ENCODE data around the gene CACNA2D1. TPM values are rescaled to one million over a fixed set of nuclear protein-coding genes. Genes with fewer than 3 reads are reported as not detected.

Gene CACNA2D1
- polyA plus RNA-seq, 2 of the 4 experiments (the other 2 are of a cell fraction): 18.0 to 32.9 TPM

- no peak for ATAC-seq
- no peak for DNase-seq (ENCODE audit: low read depth in 1 of 2, low spot score in 1 of 2)
- Histone ChIP-seq H3K4me1 (no peaks in the 10 kb centered on the region), H3K9me3 (no peaks in the 10 kb centered on the region), H3K4me3 (no peak overlapping the region), H3K4me2 (no peak overlapping the region), H3K27ac (no peak overlapping the region)
- ChIA-PET CTCF (no interaction called here), POLR2A (no interaction called here)
- WGBS (ENCODE audit: missing lambda C conversion rate): 83% methylated on average over 4 of the region's 4 CpGs
- FAIRE-seq: peak; percentile 36
- TF ChIP-seq MAX (IDR thresholded peaks at IDR 0.05): no peak
- TF ChIP-seq ZSCAN20 (CRISPR knock-in tag; IDR thresholded peaks at IDR 0.05): no peak
- TF ChIP-seq CEBPB (IDR thresholded peaks at IDR 0.05): no peak
- TF ChIP-seq SREBF2 (IDR thresholded peaks at IDR 0.05): no peak
- no peak for TF ChIP-seq NR3C1 (IDR thresholded peaks at IDR 0.05)
Observed at GRCh38 chr7:82087099-82087498, 356.5 kb downstream of the CACNA2D1 start.

GRCh38 chr7:82085116-82085515, 358.5 kb downstream of the CACNA2D1 start:
- H3K4me1 ChIP-seq: no peaks in the 10 kb centered on the region
- POLR2A ChIA-PET: no interaction called here
- ATAC-seq: no peak
- no peak overlapping the region for H3K27ac ChIP-seq
- H3K9me3 ChIP-seq: no peaks in the 10 kb centered on the region
- DNase-seq (ENCODE audit: low read depth in 1 of 2, low spot score in 1 of 2): no peak
- CTCF ChIA-PET: interaction anchor here (0.7 kb wide), 1 partner anchor 18 kb away, joined by 4 read pairs; no protein-coding TSS in a partner anchor
- TF ChIP-seq MAX (IDR thresholded peaks at IDR 0.05) (no peak), HOXA7 (CRISPR knock-in tag; IDR thresholded peaks at IDR 0.05) (no peak), EHF (CRISPR knock-in tag; IDR thresholded peaks at IDR 0.05) (no peak), ATOH8 (CRISPR knock-in tag; IDR thresholded peaks at IDR 0.05; ENCODE audit: low read depth) (no peak)
- no peak overlapping the region for H3K4me2 ChIP-seq
- H3K4me3 ChIP-seq: no peak overlapping the region
- no peak for FAIRE-seq
- 92% methylated on average over 4 of the region's 4 CpGs for WGBS (ENCODE audit: missing lambda C conversion rate)

GRCh38 chr7:82081644-82082224, 361.8 kb downstream of the CACNA2D1 start:
- ATAC-seq: no peak
- no peaks in the 10 kb centered on the region for H3K4me1 ChIP-seq
- no peak for FAIRE-seq
- H3K9me3 ChIP-seq: no peaks in the 10 kb centered on the region
- WGBS (ENCODE audit: missing lambda C conversion rate): 94% methylated on average over 10 of the region's 12 CpGs
- no peak overlapping the region for H3K4me3 ChIP-seq
- no peak overlapping the region for H3K27ac ChIP-seq
- CTCF ChIA-PET: interaction anchor here (1.3 kb wide), 1 partner anchor 124 kb away, joined by 3 read pairs; no protein-coding TSS in a partner anchor
- TF ChIP-seq E2F6 (IDR thresholded peaks at IDR 0.05; ENCODE audit: borderline replicate concordance, low read depth) (no peak), CEBPB (IDR thresholded peaks at IDR 0.05) (no peak), ZSCAN20 (CRISPR knock-in tag; IDR thresholded peaks at IDR 0.05) (no peak), HDAC2 (IDR thresholded peaks at IDR 0.05) (no peak), POLR2AphosphoS2 (conservative IDR thresholded peaks at IDR 0.05; ENCODE audit: low read length) (no peak)
- POLR2A ChIA-PET: no interaction called here
- DNase-seq (ENCODE audit: low read depth in 1 of 2, low spot score in 1 of 2): no peak
- no peak overlapping the region for H3K4me2 ChIP-seq

GRCh38 chr7:82080254-82080927, 363.2 kb downstream of the CACNA2D1 start:
- 86% methylated on average over 4 of the region's 4 CpGs for WGBS (ENCODE audit: missing lambda C conversion rate)
- ChIA-PET POLR2A (no interaction called here), CTCF (interaction anchor here (1.2 to 1.3 kb wide), 2 partner anchors 29 to 123 kb away, joined by 3 read pairs; no protein-coding TSS in a partner anchor)
- no peak overlapping the region for H3K27ac ChIP-seq
- DNase-seq (ENCODE audit: low read depth in 1 of 2, low spot score in 1 of 2): no peak
- no peak for TF ChIP-seq POLR2A (IDR thresholded peaks at IDR 0.05; ENCODE audit: low read length)
- TF ChIP-seq EHMT2 (IDR thresholded peaks at IDR 0.05; ENCODE audit: low read depth): no peak
- no peak for TF ChIP-seq PHF8 (IDR thresholded peaks at IDR 0.05; ENCODE audit: borderline replicate concordance, low read depth)
- TF ChIP-seq MAFK (IDR thresholded peaks at IDR 0.05; ENCODE audit: partially characterized antibody): no peak
- no peak for TF ChIP-seq BCL3 (IDR thresholded peaks at IDR 0.05)
- no peak for TF ChIP-seq RCOR1 (IDR thresholded peaks at IDR 0.05; ENCODE audit: low read depth, low read length)
- TF ChIP-seq CHD2 (IDR thresholded peaks at IDR 0.05; ENCODE audit: low read length, partially characterized antibody): no peak
- TF ChIP-seq JUN (IDR thresholded peaks at IDR 0.05): no peak
- TF ChIP-seq POLR2AphosphoS2 (conservative IDR thresholded peaks at IDR 0.05; ENCODE audit: low read length): no peak
- TF ChIP-seq RAD21 (conservative IDR thresholded peaks at IDR 0.05 in 1 of 2, IDR thresholded peaks at IDR 0.05 in 1 of 2): no peak
- no peak for FAIRE-seq
- no peak overlapping the region for H3K4me2 ChIP-seq
- H3K9me3 ChIP-seq: no peaks in the 10 kb centered on the region
- H3K4me1 ChIP-seq: no peaks in the 10 kb centered on the region
- no peak overlapping the region for H3K4me3 ChIP-seq
- no peak for ATAC-seq
